Measurements from ENCODE around the gene SF3B2.
"Not testable (repeated sequence)": the region's sequence is repeated elsewhere in the genome, so short reads cannot be mapped to it uniquely, and the experiment has no call there.

Gene SF3B2

DNA sequence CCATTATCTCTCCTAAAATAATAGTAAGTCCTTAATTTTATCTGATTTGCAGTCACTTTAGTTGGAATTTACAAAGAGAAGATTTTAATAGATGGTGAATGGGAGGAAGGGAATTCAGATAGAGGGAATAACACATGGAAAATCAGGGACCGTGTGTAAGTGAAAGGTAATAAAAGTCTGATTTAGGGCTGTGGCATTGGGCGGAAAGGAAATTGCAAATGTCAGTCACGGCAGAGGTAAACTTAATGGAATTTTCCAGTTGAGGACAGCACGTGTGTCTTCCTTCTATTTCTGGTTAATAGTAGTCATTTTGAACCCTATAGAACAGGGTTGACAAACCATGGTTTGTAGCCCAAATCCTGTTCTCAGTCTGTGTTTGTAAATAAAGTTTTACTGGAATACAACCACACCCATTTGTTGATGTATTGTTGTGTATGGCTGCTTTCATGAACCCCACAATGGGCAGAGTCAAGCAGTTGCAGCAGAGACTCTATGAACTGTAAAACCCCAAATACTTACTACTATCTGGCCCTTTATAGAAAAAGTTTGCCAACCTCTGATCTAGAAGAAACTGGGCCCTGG is 52.0 kb downstream of the SF3B2 start:
- DNase-seq (ENCODE audit: low read depth in 2 of 3, low spot score in 1 of 3), result no peak

DNA sequence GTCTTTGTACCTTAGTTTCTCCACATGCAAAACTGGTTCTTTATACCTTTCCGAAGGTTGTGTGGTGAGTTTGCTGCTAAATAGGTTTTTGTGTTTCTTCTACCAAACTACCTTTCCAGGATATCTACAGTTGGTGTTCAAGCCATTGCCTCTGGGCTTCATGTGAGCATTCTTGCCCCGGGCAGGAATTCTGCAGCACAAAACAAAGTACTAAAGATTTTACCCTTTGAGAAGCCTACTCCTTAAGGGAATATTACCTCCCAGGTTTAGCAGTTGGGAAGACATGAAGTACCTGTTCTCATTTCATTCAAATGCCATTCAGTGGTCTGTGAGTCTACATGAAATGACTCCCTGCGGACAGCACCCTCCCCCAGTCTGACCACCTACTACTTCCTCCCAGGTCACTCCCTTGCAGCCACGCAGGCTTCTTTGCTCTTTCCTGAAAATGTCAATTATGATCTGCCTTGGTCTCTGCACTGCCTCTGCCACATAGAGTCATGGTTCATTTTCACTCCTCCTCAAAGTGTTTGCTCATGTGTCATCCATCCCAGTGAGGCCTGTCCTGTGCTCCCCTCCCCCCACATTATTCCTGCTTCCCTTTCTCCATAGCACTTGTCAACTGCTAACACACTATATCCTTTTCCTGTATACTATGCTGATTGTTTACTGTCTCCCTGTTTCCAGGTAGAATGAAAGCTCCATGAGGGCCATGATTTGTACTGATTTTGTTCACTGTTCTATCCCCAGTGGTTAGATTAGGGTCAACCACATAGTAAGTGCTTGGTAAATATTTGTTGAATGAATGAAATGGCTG is 54.8 kb downstream of the SF3B2 start:
- DNase-seq (ENCODE audit: low read depth in 2 of 3, low spot score in 1 of 3), result no peak

DNA sequence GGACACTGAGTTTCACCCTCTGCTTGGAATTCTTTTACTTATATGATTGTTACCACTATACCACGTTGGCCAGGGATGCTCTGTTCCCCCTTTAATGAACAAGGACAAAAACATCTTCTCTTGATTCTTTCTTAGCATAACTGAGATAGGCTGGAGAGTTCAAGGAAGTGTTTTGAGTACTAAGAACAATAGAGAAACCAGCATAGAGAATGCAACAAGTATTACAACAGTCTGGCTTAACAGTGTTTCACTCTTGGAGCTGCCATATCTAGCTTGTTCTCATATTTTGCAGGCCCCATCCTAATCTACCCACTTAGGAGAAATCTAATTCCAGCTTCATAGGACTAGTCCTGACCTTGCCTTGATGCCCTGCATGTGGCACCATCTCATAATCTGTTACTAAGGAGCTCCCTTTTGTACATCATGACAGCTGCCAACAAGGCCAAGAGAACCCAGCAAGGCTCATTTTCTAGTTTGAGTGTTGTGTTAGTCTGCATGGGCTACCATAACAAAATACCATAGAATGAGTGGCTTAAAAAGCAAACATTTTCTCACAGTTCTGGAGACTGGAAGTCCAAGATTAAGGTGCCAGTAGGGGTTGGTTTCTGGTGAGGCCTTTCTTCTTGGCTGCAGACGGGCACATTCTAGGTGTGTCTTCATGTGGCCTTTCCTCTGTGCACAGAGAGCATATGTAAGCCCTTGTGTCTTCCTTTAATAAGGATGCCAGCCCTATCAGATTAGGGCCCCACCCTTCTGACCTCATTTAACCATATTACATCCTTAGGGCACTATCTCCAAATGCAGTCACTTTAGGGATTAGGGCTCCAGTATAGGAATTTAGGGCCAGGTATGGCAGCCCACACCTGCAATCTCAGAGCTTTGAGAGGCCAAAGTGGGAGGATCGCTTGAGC is 55.7 kb downstream of the SF3B2 start:
- DNase-seq (ENCODE audit: low read depth in 2 of 3, low spot score in 1 of 3), result no peak

DNA sequence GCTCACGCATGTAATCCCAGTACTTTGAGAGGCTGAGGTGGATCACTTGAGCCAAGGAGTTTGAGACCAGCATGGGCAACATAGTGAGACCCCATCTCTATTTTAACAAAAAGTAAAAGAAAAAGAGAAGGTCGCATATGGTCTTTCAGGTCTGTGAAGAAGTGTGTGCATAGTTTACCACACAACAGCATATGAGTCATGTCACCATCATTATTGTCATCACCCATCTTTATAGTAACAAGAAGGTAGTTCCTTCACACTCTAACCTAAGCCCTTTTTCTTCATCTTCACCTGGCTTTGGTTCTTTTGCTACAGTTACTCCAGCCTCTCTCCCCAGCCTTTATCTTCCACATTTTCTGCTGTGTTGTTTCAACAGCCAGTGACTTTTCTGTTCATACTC is 57.1 kb downstream of the SF3B2 start:
- no peak for DNase-seq (ENCODE audit: low read depth in 2 of 3, low spot score in 1 of 3)

DNA sequence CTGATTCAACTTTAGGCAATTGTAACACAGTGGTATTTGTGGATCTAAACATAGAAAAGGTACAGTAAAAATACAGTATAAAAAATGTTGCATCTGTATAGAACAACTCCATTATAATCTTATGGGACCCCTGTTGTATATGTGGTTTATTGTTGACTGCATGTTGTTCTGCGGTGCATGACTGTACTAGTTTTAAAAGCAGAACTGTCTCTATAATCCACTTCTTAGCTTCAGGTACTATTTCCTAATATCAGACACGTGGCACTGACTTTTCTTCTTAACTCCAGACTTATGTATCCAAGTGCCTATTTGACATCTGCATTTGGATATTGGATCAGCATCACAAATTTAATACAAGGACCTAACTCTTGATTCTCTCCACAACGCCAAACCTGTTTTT is 59.0 kb downstream of the SF3B2 start:
- no peak for DNase-seq (ENCODE audit: low read depth in 2 of 3, low spot score in 1 of 3)

DNA sequence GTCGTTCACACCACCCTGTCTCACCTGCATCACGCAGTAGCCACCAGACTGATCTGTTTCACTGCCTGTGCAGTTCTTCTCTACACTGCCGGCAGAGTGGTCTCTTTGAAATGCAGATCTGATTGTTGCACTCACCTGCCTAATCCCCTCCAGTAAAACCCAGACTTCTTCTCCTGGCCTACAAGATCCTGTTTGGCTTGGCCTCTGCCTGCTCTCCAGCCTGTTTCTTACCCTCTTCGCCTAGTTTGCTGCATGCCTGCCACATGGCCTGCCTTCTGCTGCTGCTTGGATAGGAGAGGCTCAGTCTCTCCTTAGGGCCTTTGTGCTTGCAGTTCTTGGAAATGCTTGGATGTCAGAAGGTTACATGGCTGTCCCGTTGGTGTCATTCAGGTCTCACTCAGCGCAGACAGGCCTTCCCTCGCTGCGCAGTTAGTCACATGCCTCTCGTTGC is 59.9 kb downstream of the SF3B2 start:
- no peak for DNase-seq (ENCODE audit: low read depth in 2 of 3, low spot score in 1 of 3)

DNA sequence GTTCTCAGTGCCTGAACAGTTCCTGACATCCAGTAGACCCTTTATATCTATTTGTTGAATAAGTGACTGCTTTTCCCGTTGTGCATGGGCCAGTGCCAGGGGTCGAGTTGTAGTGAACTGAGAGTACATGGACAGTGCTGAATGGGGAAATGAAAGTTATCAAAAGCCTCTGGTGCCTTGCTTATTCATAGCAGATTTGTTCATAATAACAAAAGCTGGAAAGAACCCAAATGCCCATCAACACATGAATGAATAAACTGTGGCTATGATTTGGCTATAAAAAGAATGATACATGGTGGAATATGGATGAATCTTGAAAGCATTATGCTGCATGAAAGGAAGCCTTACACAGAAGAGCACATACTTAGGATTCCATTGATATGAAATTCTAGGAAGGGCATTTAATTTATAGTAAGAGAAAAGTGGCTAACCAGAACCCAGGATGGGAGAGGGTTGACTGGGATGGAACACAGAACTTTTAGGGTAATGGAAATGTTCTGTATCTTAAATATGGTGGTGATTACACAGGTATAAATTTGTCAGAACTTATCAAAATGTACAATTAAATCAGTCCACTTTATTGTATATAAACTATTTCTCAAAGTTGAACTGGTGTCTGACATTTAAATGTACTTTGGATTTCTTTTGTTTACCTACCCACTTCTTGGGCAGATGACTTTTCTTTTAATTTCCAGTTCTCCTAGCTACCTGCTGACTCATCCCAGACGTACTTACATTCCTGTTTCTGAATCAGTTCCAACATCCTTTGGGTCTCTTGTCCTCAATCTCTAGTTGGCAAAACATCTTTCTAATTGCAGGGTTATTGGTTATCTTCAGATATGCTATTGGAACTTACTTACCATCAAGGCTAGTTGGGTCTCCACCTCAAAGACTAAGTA is 60.7 kb downstream of the SF3B2 start:
- no peak for DNase-seq (ENCODE audit: low read depth in 2 of 3, low spot score in 1 of 3)

DNA sequence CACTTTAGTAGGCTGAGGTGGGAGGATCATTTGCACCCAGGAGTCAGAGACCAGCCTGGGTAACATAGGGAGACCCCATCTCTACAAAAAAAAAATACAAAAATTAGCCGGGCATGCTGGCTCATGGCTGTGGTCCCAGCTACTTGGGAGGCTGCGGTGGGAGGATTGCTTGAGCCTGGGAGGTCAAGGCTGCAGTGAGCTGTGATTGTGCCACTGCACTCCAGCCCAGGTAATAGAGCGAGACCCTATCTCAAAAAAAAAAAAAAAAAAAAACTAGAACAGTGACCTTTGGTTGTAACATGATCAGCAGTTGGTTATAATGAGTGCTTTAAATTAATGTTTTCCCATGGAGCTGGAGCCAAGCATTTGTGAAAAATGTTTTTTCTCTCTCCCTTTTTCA is 62.8 kb downstream of the SF3B2 start:
- not testable (repeated sequence) for DNase-seq (ENCODE audit: low read depth in 2 of 3, low spot score in 1 of 3)

DNA sequence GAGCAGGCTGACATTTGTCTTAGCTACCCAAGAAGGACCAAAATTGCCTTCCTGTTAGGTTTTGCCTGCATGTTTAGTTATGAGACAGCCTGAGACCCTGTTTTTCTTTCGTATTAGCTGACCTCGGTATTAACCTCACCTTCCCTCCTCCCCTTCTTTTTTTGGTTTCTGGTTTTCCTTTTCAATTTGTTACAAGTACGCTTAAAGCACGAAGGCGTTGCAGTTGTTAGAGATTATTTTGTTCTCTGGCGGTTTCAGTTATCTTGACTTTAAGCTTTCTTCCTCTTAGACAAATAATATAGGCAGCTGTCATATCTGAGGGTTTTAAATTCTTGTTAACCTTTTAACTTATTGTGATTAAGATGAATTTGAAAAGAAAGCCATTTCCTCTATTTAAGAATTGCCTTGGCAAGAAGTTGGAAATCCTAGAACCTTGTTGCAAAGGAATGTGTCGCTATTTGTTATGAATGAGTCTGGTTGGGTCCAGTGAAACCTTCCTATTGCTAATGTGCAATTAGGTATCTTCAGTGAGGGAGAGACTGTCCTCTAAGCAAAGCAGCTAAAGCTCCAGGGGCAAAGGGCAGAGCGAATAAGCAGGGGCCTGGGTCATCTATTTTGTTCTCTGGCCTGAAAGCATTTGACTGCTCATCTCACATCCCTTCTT is 63.6 kb downstream of the SF3B2 start:
- no peak for DNase-seq (ENCODE audit: low read depth in 2 of 3, low spot score in 1 of 3)

DNA sequence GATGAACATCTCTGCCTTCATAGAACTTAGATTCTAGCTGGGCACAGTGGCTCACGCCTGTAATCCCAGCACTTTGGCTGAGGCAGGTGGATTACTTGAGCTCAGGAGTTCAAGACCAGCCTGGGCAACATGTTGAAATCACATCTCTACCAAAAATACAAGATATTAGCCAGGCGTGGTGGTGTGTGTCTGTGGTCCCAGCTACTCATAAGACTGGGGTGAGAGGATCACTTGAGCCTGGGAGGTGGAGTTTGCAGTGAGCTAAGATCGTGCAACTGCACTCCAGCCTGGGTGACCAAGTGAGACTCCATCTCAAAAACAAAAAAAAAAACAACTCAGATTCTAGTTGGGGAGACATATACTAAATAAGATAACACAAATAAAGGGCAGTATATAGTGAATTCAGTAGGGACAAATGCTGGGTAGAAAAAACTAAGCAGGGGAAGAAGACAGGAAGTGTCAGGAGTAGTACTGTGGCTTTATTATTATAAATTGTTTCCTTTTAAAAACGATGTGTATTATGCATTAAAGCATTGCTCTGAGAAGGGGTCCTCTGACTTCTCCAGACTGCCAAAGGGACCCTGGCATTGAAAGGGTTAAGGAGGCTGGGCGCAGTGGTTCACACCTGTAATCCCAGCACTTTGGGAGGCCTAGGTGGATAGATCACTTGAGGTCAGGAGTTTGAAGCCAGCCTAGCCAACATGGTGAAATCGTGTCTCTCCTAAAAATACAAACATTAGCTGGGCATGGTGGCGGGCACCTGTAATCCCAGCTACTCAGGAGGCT is 64.6 kb downstream of the SF3B2 start:
- no peak for DNase-seq (ENCODE audit: low read depth in 2 of 3, low spot score in 1 of 3)

DNA sequence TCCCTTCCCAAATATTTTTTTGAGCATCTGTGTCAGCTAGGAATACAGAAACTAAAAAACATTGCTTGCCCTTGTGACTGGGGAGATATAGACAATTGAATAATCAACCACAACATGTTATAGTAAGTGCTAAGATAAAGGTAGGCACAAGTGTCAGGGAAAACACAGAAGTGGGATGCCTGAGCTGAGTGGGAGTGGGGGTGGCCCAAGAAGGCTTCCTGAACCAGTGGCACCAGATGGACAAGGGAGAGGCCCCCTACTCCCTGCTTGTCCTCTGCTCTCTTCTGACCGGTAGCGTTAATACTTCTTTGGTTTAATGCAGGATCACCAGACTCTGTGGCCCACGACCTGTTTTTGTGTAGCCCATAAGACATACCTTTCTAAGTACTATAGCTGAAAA is 66.7 kb downstream of the SF3B2 start:
- DNase-seq (ENCODE audit: low read depth in 2 of 3, low spot score in 1 of 3), result no peak
